H9 (cell line): ENCODE results near the gene SPRED2. TPM values are rescaled to one million over a fixed set of nuclear protein-coding genes. Genes with fewer than 3 reads are reported as not detected.

Experiments
- DNase-seq: peaks from one replicate; pipeline ENCODE4 v3.0.0-alpha.2; 2017
- H2AFZ ChIP-seq: one replicate; pipeline ENCODE4 v1.6.1; 2013; ENCODE audit warnings: mild to moderate bottlenecking, low read length, control low read depth, moderate library complexity
- H2AK5ac ChIP-seq: 2 replicates; pipeline ENCODE4 v1.6.1; 2013; ENCODE audit warnings: low read length, control low read depth, mixed read lengths; ENCODE audit not compliant: insufficient read length
- H2BK120ac ChIP-seq: one replicate; pipeline ENCODE4 v1.6.1; 2013; ENCODE audit warnings: low read depth, mild to moderate bottlenecking, low read length, control low read depth, inconsistent platforms; ENCODE audit not compliant: poor library complexity, severe bottlenecking
- H2BK12ac ChIP-seq: 2 replicates; pipeline ENCODE4 v1.6.1; 2013; ENCODE audit warnings: low read length, control low read depth, mixed read lengths, low read depth; ENCODE audit not compliant: insufficient read length
- H2BK15ac ChIP-seq: 2 replicates; pipeline ENCODE4 v1.6.1; 2013; ENCODE audit warnings: low read depth, low read length, control low read depth
- H2BK20ac ChIP-seq: one replicate; pipeline ENCODE4 v1.6.1; 2013; ENCODE audit warnings: low read depth, mild to moderate bottlenecking, low read length, control low read depth, inconsistent platforms; ENCODE audit not compliant: poor library complexity, severe bottlenecking
- H2BK5ac ChIP-seq: 2 replicates; pipeline ENCODE4 v1.6.1; 2013; ENCODE audit warnings: low read length, control low read depth, mixed read lengths; ENCODE audit not compliant: insufficient read length
- H3K14ac ChIP-seq: 2 replicates; pipeline ENCODE4 v1.6.1; 2013; ENCODE audit warnings: low read length, control low read depth; ENCODE audit not compliant: insufficient read depth
- H3K18ac ChIP-seq: 2 replicates; pipeline ENCODE4 v1.6.1; 2013; ENCODE audit warnings: low read depth, mild to moderate bottlenecking, mixed read lengths, low read length, control low read depth; ENCODE audit not compliant: insufficient read length
- H3K23ac ChIP-seq: 2 replicates; pipeline ENCODE4 v1.6.1; 2013; ENCODE audit warnings: low read length, control low read depth, mixed read lengths, low read depth; ENCODE audit not compliant: insufficient read length
- H3K23me2 ChIP-seq: 2 replicates; pipeline ENCODE4 v1.6.1; 2013; ENCODE audit warnings: low read depth, mild to moderate bottlenecking, mixed read lengths, low read length, control low read depth; ENCODE audit not compliant: insufficient read length, poor library complexity, severe bottlenecking
- H3K27ac ChIP-seq: 2 replicates; pipeline ENCODE4 v1.5.1; 2013; ENCODE audit warnings: low read length, control low read depth, mixed read lengths, low read depth; ENCODE audit not compliant: insufficient read length
- H3K27me3 ChIP-seq: 2 replicates; pipeline ENCODE4 v1.6.1; 2013; ENCODE audit warnings: low read length, control low read depth, inconsistent platforms; ENCODE audit not compliant: insufficient read depth
- H3K4ac ChIP-seq: 2 replicates; pipeline ENCODE4 v1.6.1; 2013; ENCODE audit warnings: low read depth, mild to moderate bottlenecking, control low read depth, inconsistent platforms, low read length, moderate library complexity
- H3K4me1 ChIP-seq: 2 replicates; pipeline ENCODE4 v1.6.1; 2013; ENCODE audit warnings: low read length, control low read depth, inconsistent platforms; ENCODE audit not compliant: insufficient read depth
- H3K4me2 ChIP-seq: 2 replicates; pipeline ENCODE4 v1.6.1; 2013; ENCODE audit warnings: low read length, control low read depth, mixed read lengths; ENCODE audit not compliant: insufficient read length, insufficient read depth
- H3K56ac ChIP-seq: 2 replicates; pipeline ENCODE4 v1.6.1; 2013; ENCODE audit warnings: low read depth, mild to moderate bottlenecking, mixed read lengths, low read length, control low read depth; ENCODE audit not compliant: insufficient read length
- H3K79me1 ChIP-seq: 2 replicates; pipeline ENCODE4 v1.6.1; 2013; ENCODE audit warnings: low read depth, mild to moderate bottlenecking, moderate library complexity, low read length, control low read depth, inconsistent platforms; ENCODE audit not compliant: insufficient read depth, poor library complexity, severe bottlenecking
- H3K79me2 ChIP-seq: 2 replicates; pipeline ENCODE4 v1.6.1; 2013; ENCODE audit warnings: low read length, control low read depth, inconsistent platforms; ENCODE audit not compliant: insufficient read depth
- H3K9ac ChIP-seq: 2 replicates; pipeline ENCODE4 v1.6.1; 2013; ENCODE audit warnings: low read length, control low read depth, mixed read lengths; ENCODE audit not compliant: insufficient read length; ENCODE audit errors: extremely low read depth
- H3K9me3 ChIP-seq: one replicate; pipeline ENCODE4 v1.6.1; 2013; ENCODE audit warnings: low read depth, low read length, inconsistent platforms; ENCODE audit not compliant: control insufficient read depth
- H3T11ph ChIP-seq: one replicate; pipeline ENCODE4 v1.6.1; 2013; ENCODE audit warnings: mild to moderate bottlenecking, low read length, control low read depth, inconsistent platforms
- H4K20me1 ChIP-seq: one replicate; pipeline ENCODE4 v1.6.1; 2013; ENCODE audit not compliant: control insufficient read depth, insufficient read length, insufficient read depth
- H4K5ac ChIP-seq: 2 replicates; pipeline ENCODE4 v1.6.1; 2013; ENCODE audit warnings: low read depth, mild to moderate bottlenecking, mixed read lengths, low read length, control low read depth; ENCODE audit not compliant: insufficient read length
- H4K8ac ChIP-seq: replicated peaks from 2 replicates; pipeline ENCODE4 v1.6.1; 2013; ENCODE audit warnings: low read length, control low read depth, mixed read lengths, low read depth; ENCODE audit not compliant: insufficient read length
- H4K91ac ChIP-seq: 2 replicates; pipeline ENCODE4 v1.6.1; 2013; ENCODE audit warnings: low read depth, mild to moderate bottlenecking, moderate library complexity, mixed read lengths, low read length, control low read depth; ENCODE audit not compliant: insufficient read length
- H3K27ac Mint-ChIP-seq, 3 experiments: 2 replicates in 2 of 3; 3 replicates in 1 of 3; pipeline ENCODE4 v1.8.0; 2020 to 2021; ENCODE audit warnings: mixed read lengths in 3 of 3, mild to moderate bottlenecking in 1 of 3, moderate library complexity in 1 of 3
- H3K27me3 Mint-ChIP-seq: 2 replicates; pipeline ENCODE4 v1.8.0; 2021; ENCODE audit warnings: low read depth, mild to moderate bottlenecking, moderate library complexity, mixed read lengths
- H3K36me3 Mint-ChIP-seq, 3 experiments: 2 replicates in 2 of 3; 3 replicates in 1 of 3; pipeline ENCODE4 v1.8.0; 2020 to 2021; ENCODE audit warnings: low read depth in 3 of 3, mixed read lengths in 3 of 3; ENCODE audit not compliant: insufficient read depth in 1 of 3
- H3K4me1 Mint-ChIP-seq, 2 experiments: 2 replicates each; pipeline ENCODE4 v1.8.0; 2020; ENCODE audit warnings: mixed read lengths in 2 of 2
- H3K4me3 Mint-ChIP-seq, 2 experiments: 2 replicates in 1 of 2; 3 replicates in 1 of 2; pipeline ENCODE4 v1.8.0; 2020 to 2021; ENCODE audit warnings: mild to moderate bottlenecking in 2 of 2, mixed read lengths in 2 of 2, moderate library complexity in 1 of 2
- H3K9me3 Mint-ChIP-seq, 2 experiments: 2 replicates in 1 of 2; 3 replicates in 1 of 2; pipeline ENCODE4 v1.8.0; 2020; ENCODE audit warnings: mild to moderate bottlenecking in 2 of 2, mixed read lengths in 2 of 2, moderate library complexity in 1 of 2
- WGBS: extraction: QIAGEN DNeasy Blood & Tissue Kit; methylation state at CpG from one replicate; pipeline ENCODE4 v1.1.7; 2013; ENCODE audit warnings: missing lambda C conversion rate, low lambda C conversion rate, mixed read lengths; ENCODE audit not compliant: insufficient read length; ENCODE audit errors: extremely low coverage; 5-methylcytosine and 5-hydroxymethylcytosine counted together
- total RNA-seq: library from RNA; stranded (reverse); gene quantifications from 2 replicates; pipeline ENCODE4 v1.2.1, GENCODE V29; 2021
- TF ChIP-seq, protein P1 (sequence below): fragments of 200-600 bp; sonication (generic); conservative IDR thresholded peaks from 3 replicates; pipeline ENCODE4 v1.8.0; 2021; ENCODE audit warnings: antibody characterized with exemption, mild to moderate bottlenecking

The SPRED2 gene
- total RNA-seq, 1 experiment from 2014 or later, result 23.5 TPM

DNA sequence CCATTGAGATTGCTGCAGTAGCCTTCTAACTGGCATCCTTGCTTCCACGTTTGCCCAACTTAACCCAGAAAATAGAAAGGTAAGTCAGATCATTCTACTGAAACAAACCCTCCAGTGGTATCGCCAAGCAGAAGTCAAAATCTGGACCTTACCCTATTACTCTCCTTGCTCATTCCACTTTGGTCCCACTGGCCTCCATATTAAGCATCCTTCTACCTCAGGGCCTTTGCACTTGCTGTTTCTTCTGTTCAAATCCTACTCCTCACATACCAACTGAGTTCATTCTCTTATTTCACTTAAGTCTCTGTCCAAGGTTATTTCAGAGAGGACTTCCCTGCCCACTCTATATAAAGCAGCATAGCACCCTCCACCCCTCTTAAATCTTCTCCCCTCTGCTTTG lies 84.5 kb downstream of the SPRED2 start:
- Histone ChIP-seq H4K91ac (no peak overlapping the region), H3K27me3 (no peaks in the 10 kb centered on the region), H2BK15ac (no peak overlapping the region), H3K27ac (no peak overlapping the region), H2BK120ac (no peak overlapping the region), H3K79me1 (no peaks in the 10 kb centered on the region), H2AFZ (no peak overlapping the region), H2BK12ac (no peak overlapping the region), H3K4me1 (peaks cover 11% of the 10 kb centered on the region; the same call in 1 of the 2 replicates), H3K9me3 (no peaks in the 10 kb centered on the region), H3K9ac (no peak overlapping the region), H4K8ac (no peak overlapping the region), H2BK5ac (no peak overlapping the region), H3K4me2 (no peak overlapping the region), H3T11ph (no peak overlapping the region), H4K5ac (no peak overlapping the region), H3K56ac (no peak overlapping the region), H3K18ac (no peak overlapping the region), H2AK5ac (no peak overlapping the region), H3K14ac (no peak overlapping the region), H3K4ac (no peak overlapping the region), H3K23me2 (no peaks in the 10 kb centered on the region), H3K79me2 (no peaks in the 10 kb centered on the region; the same call in 1 of the 2 replicates), H4K20me1 (peaks cover 5% of the 10 kb centered on the region), H2BK20ac (no peak overlapping the region), H3K23ac (no peak overlapping the region)
- no peak for DNase-seq
- Mint-ChIP-seq H3K4me1 (peaks cover 24 to 26% of the 10 kb centered on the region in 2 experiments), H3K36me3 (no peaks in the 10 kb centered on the region), H3K27ac (no peak overlapping the region), H3K4me3 (no peak overlapping the region), H3K27me3 (peaks cover 3% of the 10 kb centered on the region), H3K9me3 (no peaks in the 10 kb centered on the region)
- WGBS, result no CpG with 5 or more reads among the region's 2 CpGs
- TF ChIP-seq, protein P1, sequence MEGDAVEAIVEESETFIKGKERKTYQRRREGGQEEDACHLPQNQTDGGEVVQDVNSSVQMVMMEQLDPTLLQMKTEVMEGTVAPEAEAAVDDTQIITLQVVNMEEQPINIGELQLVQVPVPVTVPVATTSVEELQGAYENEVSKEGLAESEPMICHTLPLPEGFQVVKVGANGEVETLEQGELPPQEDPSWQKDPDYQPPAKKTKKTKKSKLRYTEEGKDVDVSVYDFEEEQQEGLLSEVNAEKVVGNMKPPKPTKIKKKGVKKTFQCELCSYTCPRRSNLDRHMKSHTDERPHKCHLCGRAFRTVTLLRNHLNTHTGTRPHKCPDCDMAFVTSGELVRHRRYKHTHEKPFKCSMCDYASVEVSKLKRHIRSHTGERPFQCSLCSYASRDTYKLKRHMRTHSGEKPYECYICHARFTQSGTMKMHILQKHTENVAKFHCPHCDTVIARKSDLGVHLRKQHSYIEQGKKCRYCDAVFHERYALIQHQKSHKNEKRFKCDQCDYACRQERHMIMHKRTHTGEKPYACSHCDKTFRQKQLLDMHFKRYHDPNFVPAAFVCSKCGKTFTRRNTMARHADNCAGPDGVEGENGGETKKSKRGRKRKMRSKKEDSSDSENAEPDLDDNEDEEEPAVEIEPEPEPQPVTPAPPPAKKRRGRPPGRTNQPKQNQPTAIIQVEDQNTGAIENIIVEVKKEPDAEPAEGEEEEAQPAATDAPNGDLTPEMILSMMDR, result no peak
